Esophagus (tissue), 2 donors: ENCODE data around the gene SETD1B. TPM values are rescaled to one million over a fixed set of nuclear protein-coding genes. Genes with fewer than 3 reads are reported as not detected.
"Not testable (repeated sequence)": the region's sequence is repeated elsewhere in the genome, so short reads cannot be mapped to it uniquely, and the experiment has no call there.

Source experiments
- H3K27ac ChIP-seq, 2 donors: one replicate each; pipeline ENCODE4 v1.5.1; 2013; ENCODE audit warnings: low read depth in 2 of 2, mild to moderate bottlenecking in 2 of 2, inconsistent platforms in 1 of 2, low read length in 1 of 2, moderate library complexity in 1 of 2
- H3K27me3 ChIP-seq, 2 donors: one replicate each; pipeline ENCODE4 v1.6.1; 2013; ENCODE audit warnings: low read length in 2 of 2, control low read depth in 1 of 2, mild to moderate bottlenecking in 1 of 2; ENCODE audit not compliant: insufficient read depth in 2 of 2, control insufficient read depth in 1 of 2
- H3K36me3 ChIP-seq, 2 donors: one replicate each; pipeline ENCODE4 v1.6.1; 2013; ENCODE audit warnings: low read length in 1 of 2; ENCODE audit not compliant: control insufficient read depth in 2 of 2, insufficient read depth in 2 of 2
- H3K4me1 ChIP-seq, 2 donors: one replicate each; pipeline ENCODE4 v1.6.1; 2013; ENCODE audit warnings: low read length in 1 of 2; ENCODE audit not compliant: control insufficient read depth in 2 of 2, insufficient read depth in 2 of 2
- H3K4me3 ChIP-seq, 2 donors: one replicate each; pipeline ENCODE4 v1.5.1; 2013; ENCODE audit warnings: low read length in 2 of 2, mild to moderate bottlenecking in 2 of 2, low read depth in 1 of 2, moderate library complexity in 1 of 2
- H3K9me3 ChIP-seq, 2 donors: one replicate each; pipeline ENCODE4 v1.6.1; 2013; ENCODE audit warnings: mild to moderate bottlenecking in 2 of 2, low read depth in 1 of 2, low read length in 1 of 2, moderate library complexity in 1 of 2; ENCODE audit not compliant: control insufficient read depth in 2 of 2, insufficient read depth in 1 of 2
- WGBS, 2 donors: extraction: QIAGEN DNeasy Blood & Tissue Kit; methylation state at CpG; one replicate each; pipeline ENCODE4 v1.1.7; 2013; 5-methylcytosine and 5-hydroxymethylcytosine counted together
- polyA plus RNA-seq, 2 donors: library from polyadenylated mRNA; stranded (reverse); fragments of 200-250 nt; gene quantifications; one replicate each; pipeline ENCODE4 v1.2.3, GENCODE V29; 2013
- donor health status: healthy with polysubstance abuse.
- donor health status: Bipolar disorder and iron deficiency.

The SETD1B gene
- polyA plus RNA-seq = 10 to 100 TPM in 1 of 2 donors, 1 to 10 TPM in 1; 7.7 to 12.8 TPM

DNA sequence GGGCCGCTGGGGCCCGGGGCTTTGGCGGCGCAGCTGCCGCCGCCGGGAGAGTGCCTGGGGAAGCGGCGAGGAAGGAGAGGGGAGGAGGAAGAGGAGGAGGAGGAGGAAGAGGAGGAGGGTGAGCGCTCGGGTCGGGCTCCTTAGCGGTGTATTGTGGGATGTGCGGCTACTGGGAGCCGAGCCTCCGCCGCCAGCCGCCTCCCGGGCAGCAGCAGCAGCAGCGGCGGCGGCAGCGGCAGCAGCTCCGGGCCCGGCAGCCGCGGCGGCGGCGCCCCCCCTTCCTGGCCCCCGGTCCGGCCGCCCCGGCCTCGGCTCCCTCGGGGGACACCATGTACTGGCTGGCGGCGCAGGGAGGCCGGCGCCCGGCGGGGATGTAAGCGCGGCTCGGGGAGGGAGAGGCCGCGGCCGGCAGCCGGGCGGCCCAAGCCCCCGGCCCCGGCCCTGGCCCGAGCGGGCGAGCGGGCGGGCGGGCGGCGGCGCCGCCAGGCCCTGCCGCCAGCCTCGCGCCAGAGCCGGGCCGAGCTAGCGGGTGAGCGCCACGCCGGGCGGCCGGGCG, at the start of gene SETD1B:
TSS of gene SETD1B (plus strand) at position 149 of the 556 bp plus-strand sequence. CDS start 729 bp downstream, outside the sequence.
- 0 to 1% methylated on average over 31 to 74 of the region's 74 CpGs for WGBS, 2 donors
- H3K27ac ChIP-seq = peak within 1 kb of the TSS; percentile 99
- H3K4me1 ChIP-seq = peaks cover 5 to 10% of the 10 kb centered on the region in 2 donors

GRCh38 chr12:121754836-121755235, 49.0 kb upstream of the SETD1B start:
- H3K9me3 ChIP-seq = no peaks in the 10 kb centered on the region
- H3K27me3 ChIP-seq = no peaks in the 10 kb centered on the region
- H3K36me3 ChIP-seq = peaks cover 3 to 10% of the 10 kb centered on the region in 2 donors
- no peak overlapping the region for H3K4me3 ChIP-seq
- no peaks in the 10 kb centered on the region for H3K4me1 ChIP-seq
- H3K27ac ChIP-seq = no peak overlapping the region
- WGBS, 2 donors = 91 to 92% methylated on average over 11 of the region's 11 CpGs

More for the DNA sequence above, at the start of gene SETD1B:
- Histone ChIP-seq H3K9me3 (no peaks in the 10 kb centered on the region), H3K27me3 (no peaks in the 10 kb centered on the region), H3K36me3 (peaks cover 0 to 9% of the 10 kb centered on the region in 2 donors), H3K4me3 (peak within 1 kb of the TSS; percentile 71 to 88)

GRCh38 chr12:121755591-121755990, 48.2 kb upstream of the SETD1B start:
- Histone ChIP-seq H3K36me3 (peaks cover 3 to 10% of the 10 kb centered on the region in 2 donors), H3K4me1 (no peaks in the 10 kb centered on the region), H3K27me3 (no peaks in the 10 kb centered on the region), H3K9me3 (no peaks in the 10 kb centered on the region), H3K4me3 (no peak overlapping the region), H3K27ac (no peak overlapping the region)
- WGBS, 2 donors = 93 to 96% methylated on average over 3 of the region's 3 CpGs

DNA sequence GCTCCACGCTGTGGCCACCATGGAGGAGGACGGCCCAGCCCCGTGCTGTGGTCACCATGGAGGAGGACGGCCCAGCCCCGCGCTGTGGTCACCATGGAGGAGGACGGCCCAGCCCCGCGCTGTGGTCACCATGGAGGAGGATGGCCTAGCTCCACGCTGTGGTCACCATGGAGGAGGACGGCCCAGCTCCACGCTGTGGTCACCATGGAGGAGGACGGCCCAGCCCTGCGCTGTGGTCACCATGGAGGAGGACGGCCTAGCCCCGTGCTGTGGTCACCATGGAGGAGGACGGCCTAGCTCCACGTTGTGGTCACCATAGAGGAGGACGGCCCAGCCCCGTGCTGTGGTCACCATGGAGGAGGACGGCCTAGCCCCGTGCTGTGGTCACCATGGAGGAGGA, 45.3 kb upstream of the SETD1B start:
- not testable (repeated sequence) for H3K36me3 ChIP-seq, H3K4me1 ChIP-seq, H3K4me3 ChIP-seq, H3K9me3 ChIP-seq, H3K27me3 ChIP-seq, H3K27ac ChIP-seq
- WGBS, 2 donors = 91 to 97% methylated on average over 16 to 22 of the region's 22 CpGs

GRCh38 chr12:121762269-121762668, 41.5 kb upstream of the SETD1B start:
- no peaks in the 10 kb centered on the region for H3K9me3 ChIP-seq
- H3K27me3 ChIP-seq = no peaks in the 10 kb centered on the region
- WGBS, 2 donors = 71 to 75% methylated on average over 6 of the region's 6 CpGs
- H3K4me1 ChIP-seq = no peaks in the 10 kb centered on the region
- no peak overlapping the region for H3K4me3 ChIP-seq
- H3K27ac ChIP-seq = peak overlapping the region in 1 of 2 donors; percentile 11
- H3K36me3 ChIP-seq = no peaks in the 10 kb centered on the region

DNA sequence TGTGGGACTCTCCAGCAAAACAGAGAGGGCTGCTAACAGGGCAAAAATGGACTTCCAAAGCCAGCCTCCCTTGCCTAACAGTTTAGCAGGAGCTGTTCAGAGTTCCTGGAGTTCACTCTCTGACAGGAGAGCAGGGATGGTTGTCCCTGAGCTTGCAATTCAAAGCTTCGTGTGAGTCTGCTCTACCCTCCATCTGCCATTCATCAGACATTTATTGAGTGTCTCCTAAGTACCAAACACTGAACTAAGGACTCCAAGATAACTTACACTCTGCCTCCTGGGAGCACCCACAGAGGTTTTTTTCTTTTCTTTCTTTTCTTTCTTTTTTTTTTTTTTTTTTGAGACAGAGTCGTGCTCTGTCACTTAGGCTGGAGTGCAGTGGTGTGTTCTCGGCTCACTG, 39.0 kb upstream of the SETD1B start:
- H3K27me3 ChIP-seq = no peaks in the 10 kb centered on the region
- WGBS, 2 donors = 86 to 90% methylated on average over 3 of the region's 3 CpGs
- H3K9me3 ChIP-seq = no peaks in the 10 kb centered on the region
- no peak overlapping the region for H3K4me3 ChIP-seq
- no peaks in the 10 kb centered on the region for H3K36me3 ChIP-seq
- H3K4me1 ChIP-seq = peaks cover 0 to 6% of the 10 kb centered on the region in 2 donors
- no peak overlapping the region for H3K27ac ChIP-seq

DNA sequence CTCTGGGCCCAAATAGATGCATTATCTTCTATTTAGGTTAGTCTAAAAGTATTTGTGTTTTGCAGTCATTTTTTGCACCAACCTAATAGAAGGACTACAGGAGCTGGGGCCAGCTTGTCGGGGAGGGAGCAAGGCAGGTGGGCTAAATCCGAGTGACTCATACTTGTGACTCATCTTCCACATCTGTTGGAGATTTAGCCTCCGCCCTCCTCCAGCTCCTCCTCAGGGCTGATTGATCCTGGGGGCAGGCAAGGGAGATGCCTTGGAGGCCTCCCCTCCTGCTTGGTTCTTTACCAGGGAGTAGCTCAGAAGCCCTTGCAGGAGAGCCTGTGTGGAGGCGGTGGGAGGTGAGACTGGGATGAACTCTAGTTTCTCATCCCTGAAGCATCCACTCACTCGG, 38.2 kb upstream of the SETD1B start:
- 55 to 62% methylated on average over 5 of the region's 5 CpGs for WGBS, 2 donors
- H3K9me3 ChIP-seq = no peaks in the 10 kb centered on the region
- peaks cover 0 to 6% of the 10 kb centered on the region in 2 donors for H3K4me1 ChIP-seq
- H3K36me3 ChIP-seq = no peaks in the 10 kb centered on the region
- no peaks in the 10 kb centered on the region for H3K27me3 ChIP-seq
- H3K4me3 ChIP-seq = no peak overlapping the region
- H3K27ac ChIP-seq = no peak overlapping the region

- 90% methylated on average over 5 of the region's 5 CpGs for WGBS, 2 donors
- Histone ChIP-seq H3K27me3 (no peaks in the 10 kb centered on the region), H3K4me3 (no peak overlapping the region), H3K27ac (peak overlapping the region in 1 of 2 donors; percentile 1), H3K4me1 (peaks cover 0 to 6% of the 10 kb centered on the region in 2 donors), H3K36me3 (no peaks in the 10 kb centered on the region), H3K9me3 (no peaks in the 10 kb centered on the region)
These were observed 37.3 kb upstream of the SETD1B start for GRCh38 chr12:121766290-121767039.

DNA sequence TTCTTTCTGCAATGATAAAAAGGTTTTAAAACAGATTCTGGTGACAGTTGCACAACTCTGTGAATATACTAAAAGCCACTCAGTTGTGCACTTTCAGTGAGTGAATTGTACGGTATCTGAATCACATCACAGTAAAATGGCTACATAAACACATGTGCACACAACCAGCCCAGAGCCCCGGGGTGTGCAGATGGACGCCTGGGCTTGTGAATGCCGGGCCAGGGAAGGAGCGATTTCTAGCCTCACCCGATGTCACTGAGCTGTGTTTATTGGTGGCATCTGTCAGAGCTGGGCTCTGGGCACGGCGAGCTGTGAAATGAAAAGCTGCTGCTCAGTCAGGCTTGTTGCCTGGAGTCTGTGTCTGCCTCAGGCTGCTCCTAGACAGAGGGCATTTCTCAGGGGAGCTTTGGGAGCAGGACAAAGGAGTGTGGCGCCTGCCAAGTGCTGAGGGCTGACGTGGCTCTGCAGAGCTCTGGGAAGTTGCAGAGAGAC, 36.2 kb upstream of the SETD1B start:
- H3K4me3 ChIP-seq = no peak overlapping the region
- H3K9me3 ChIP-seq = no peaks in the 10 kb centered on the region
- H3K27me3 ChIP-seq = no peaks in the 10 kb centered on the region
- WGBS, 2 donors = 45 to 47% methylated on average over 10 of the region's 10 CpGs
- H3K27ac ChIP-seq = peak overlapping the region in 1 of 2 donors; percentile 35
- H3K4me1 ChIP-seq = peaks cover 0 to 6% of the 10 kb centered on the region in 2 donors
- H3K36me3 ChIP-seq = no peaks in the 10 kb centered on the region
